OCI-LY7 (cell line): ENCODE data around the gene GLRA1.

ENCODE experiments used
- EZH2phosphoT487 ChIP-seq: fragments of 200-600 bp; sonication (generic); IDR thresholded peaks from 2 replicates; pipeline ENCODE4 v1.6.1; 2018; ENCODE audit warnings: low read depth, borderline replicate concordance, mild to moderate bottlenecking, mixed run types, antibody characterized with exemption, low read length, moderate library complexity, mixed read lengths
- TF ChIP-seq, protein P1 (sequence below): fragments of 200-600 bp; sonication (generic); conservative IDR thresholded peaks from 2 replicates; pipeline ENCODE4 v1.5.1; 2014; ENCODE audit warnings: mild to moderate bottlenecking, antibody characterized with exemption, low read length, moderate library complexity, mixed read lengths

DNA sequence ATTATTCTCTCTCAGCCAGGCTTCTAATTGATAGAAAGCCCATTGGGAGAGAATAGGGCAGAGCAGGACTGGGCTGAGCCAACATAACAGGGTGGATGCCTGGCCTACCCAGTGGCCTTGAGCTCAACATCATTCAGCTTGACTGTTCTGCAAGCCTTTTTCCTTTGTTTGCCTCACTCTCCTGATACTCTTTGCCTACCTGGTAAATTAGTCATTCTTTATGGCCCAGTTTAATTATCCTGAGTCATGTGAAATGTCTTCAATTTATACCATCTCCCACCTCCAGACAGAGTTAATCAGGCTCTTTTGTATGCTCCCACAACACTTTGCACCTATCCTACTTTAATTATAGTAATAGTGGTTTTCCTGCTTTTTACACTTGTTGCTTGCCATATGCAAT lies 13.6 kb downstream of the GLRA1 start:
- TF ChIP-seq, protein P1, sequence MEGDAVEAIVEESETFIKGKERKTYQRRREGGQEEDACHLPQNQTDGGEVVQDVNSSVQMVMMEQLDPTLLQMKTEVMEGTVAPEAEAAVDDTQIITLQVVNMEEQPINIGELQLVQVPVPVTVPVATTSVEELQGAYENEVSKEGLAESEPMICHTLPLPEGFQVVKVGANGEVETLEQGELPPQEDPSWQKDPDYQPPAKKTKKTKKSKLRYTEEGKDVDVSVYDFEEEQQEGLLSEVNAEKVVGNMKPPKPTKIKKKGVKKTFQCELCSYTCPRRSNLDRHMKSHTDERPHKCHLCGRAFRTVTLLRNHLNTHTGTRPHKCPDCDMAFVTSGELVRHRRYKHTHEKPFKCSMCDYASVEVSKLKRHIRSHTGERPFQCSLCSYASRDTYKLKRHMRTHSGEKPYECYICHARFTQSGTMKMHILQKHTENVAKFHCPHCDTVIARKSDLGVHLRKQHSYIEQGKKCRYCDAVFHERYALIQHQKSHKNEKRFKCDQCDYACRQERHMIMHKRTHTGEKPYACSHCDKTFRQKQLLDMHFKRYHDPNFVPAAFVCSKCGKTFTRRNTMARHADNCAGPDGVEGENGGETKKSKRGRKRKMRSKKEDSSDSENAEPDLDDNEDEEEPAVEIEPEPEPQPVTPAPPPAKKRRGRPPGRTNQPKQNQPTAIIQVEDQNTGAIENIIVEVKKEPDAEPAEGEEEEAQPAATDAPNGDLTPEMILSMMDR, result no peak
- no peak for TF ChIP-seq EZH2phosphoT487
